T-cell (primary cell): ENCODE measurements around the gene RACGAP1. TPM values are rescaled to one million over a fixed set of nuclear protein-coding genes. Genes with fewer than 3 reads are reported as not detected.
"Not testable (repeated sequence)": the region's sequence is repeated elsewhere in the genome, so short reads cannot be mapped to it uniquely, and the experiment has no call there.

Experiments used
- ATAC-seq, 4 experiments: fragments of 200-7000 bp in 3 of 4; fragments of 150-1000 bp in 1 of 4; cut with Tn5 transposase; replicated peaks in 1 of 4; 1 replicate in 3 of 4; 2 replicates in 1 of 4; pipeline ENCODE4 v1.10.0; 2021; ENCODE audit warnings: moderate library complexity in 3 of 4, mild to moderate bottlenecking in 2 of 4, moderate number of reproducible peaks in 1 of 4
- CTCF ChIA-PET, 2 donors: fragments of 300-600 bp; sonication (Branson Sonifier 250); formaldehyde crosslinking; loops; one replicate each; lab custom pipeline; 2022; ENCODE audit warnings: antibody characterized with exemption in 2 of 2; lab: Charles Lee
- POLR2A ChIA-PET, 2 donors: fragments of 300-600 bp; sonication (Branson Sonifier 250); formaldehyde crosslinking; loops; one replicate each; lab custom pipeline; 2022; ENCODE audit warnings: antibody characterized with exemption in 2 of 2; lab: Charles Lee
- DNase-seq, 35 experiments: peaks; one replicate each; pipeline versions ENCODE4 v3.0.0 to v3.0.0-alpha.2; 2013 to 2023
- H3K27ac ChIP-seq: one replicate; pipeline ENCODE4 v1.5.1; 2013; ENCODE audit warnings: low read length
- H3K27me3 ChIP-seq, 2 experiments: replicated peaks in 1 of 2; 1 replicate in 1 of 2; 2 replicates in 1 of 2; pipeline versions ENCODE4 v1.6.1 to v1.7.0; 2013; ENCODE audit warnings: low read length in 1 of 2, mixed read lengths in 1 of 2; ENCODE audit not compliant: control insufficient read depth in 2 of 2, insufficient read depth in 2 of 2; ENCODE audit errors: extremely low read depth in 1 of 2
- H3K36me3 ChIP-seq, 2 donors: 1 replicate in 1 of 2; 2 replicates in 1 of 2; pipeline versions ENCODE4 v1.6.1 to v1.7.0; 2013; ENCODE audit warnings: low read length in 1 of 2; ENCODE audit not compliant: control insufficient read depth in 2 of 2, insufficient read depth in 1 of 2; ENCODE audit errors: extremely low read depth in 1 of 2
- H3K4me1 ChIP-seq, 2 experiments: 1 replicate in 1 of 2; 2 replicates in 1 of 2; pipeline versions ENCODE4 v1.6.1 to v1.7.0; 2013; ENCODE audit warnings: low read length in 2 of 2, mixed read lengths in 1 of 2; ENCODE audit not compliant: insufficient read depth in 2 of 2, control insufficient read depth in 1 of 2; ENCODE audit errors: extremely low read depth in 1 of 2
- H3K4me3 ChIP-seq, 2 donors: 1 replicate in 1 of 2; 2 replicates in 1 of 2; pipeline versions ENCODE4 v1.5.1 to v1.7.0; 2013; ENCODE audit warnings: mild to moderate bottlenecking in 2 of 2, low read length in 1 of 2, moderate library complexity in 1 of 2; ENCODE audit not compliant: control insufficient read depth in 1 of 2; ENCODE audit errors: extremely low read depth in 1 of 2
- H3K9me3 ChIP-seq: 2 replicates; pipeline ENCODE4 v1.7.0; 2013
- H3K27ac Mint-ChIP-seq, 2 donors: one replicate each; pipeline ENCODE4 v1.8.0; 2020 to 2021; ENCODE audit warnings: mild to moderate bottlenecking in 2 of 2, mixed read lengths in 2 of 2
- H3K27me3 Mint-ChIP-seq, 2 donors: one replicate each; pipeline ENCODE4 v1.8.0; 2021 to 2022; ENCODE audit warnings: mixed read lengths in 2 of 2
- H3K36me3 Mint-ChIP-seq: one replicate; pipeline ENCODE4 v1.8.0; 2021; ENCODE audit warnings: mixed read lengths
- H3K4me1 Mint-ChIP-seq, 3 donors: one replicate each; pipeline ENCODE4 v1.8.0; 2020 to 2022; ENCODE audit warnings: mixed read lengths in 3 of 3, mild to moderate bottlenecking in 1 of 3
- H3K4me3 Mint-ChIP-seq, 3 donors: one replicate each; pipeline ENCODE4 v1.8.0; 2020 to 2022; ENCODE audit warnings: mild to moderate bottlenecking in 3 of 3, mixed read lengths in 3 of 3, moderate library complexity in 3 of 3
- H3K9me3 Mint-ChIP-seq, 3 donors: one replicate each; pipeline ENCODE4 v1.8.0; 2020 to 2022; ENCODE audit warnings: mixed read lengths in 3 of 3
- WGBS: methylation state at CpG from one replicate; pipeline ENCODE4 v1.1.5; 2013; ENCODE audit warnings: missing lambda C conversion rate; ENCODE audit not compliant: insufficient coverage; 5-methylcytosine and 5-hydroxymethylcytosine counted together
- total RNA-seq, 35 experiments: library from RNA in 6 of 35; stranded (reverse) in 6 of 35; fragments of 120-200 nt in 1 of 35; gene quantifications; one replicate each; pipeline versions ENCODE4 v1.2.1 to v1.2.4 and lab custom pipeline; 2013 to 2026

Gene RACGAP1
- total RNA-seq, 5 donors from 2014 or later (not counting 1 experiment from before 2014, with no cell fraction given), result 5.5 to 14.8 (median 13.9) TPM

DNA sequence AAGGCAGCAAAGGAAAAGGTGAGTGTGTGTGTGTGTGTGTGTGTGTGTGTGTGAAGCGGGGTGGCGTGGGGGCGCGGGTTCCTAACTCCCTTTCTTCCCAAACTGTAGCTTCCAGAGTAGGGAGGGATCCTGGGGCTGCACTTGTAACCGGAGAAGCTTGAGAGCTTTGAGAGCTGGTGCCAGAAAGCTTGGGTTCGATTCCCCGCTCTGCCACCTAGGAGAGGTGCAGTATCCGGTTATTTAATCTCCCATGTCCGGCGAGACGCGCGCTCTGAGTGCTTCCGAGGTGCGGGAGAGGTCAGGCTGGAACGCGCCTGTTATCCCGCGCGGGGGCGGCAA lies 7.2 kb upstream of the RACGAP1 start:
- H3K27me3 Mint-ChIP-seq, result peaks cover 24 to 28% of the 10 kb centered on the region in 2 donors
- peaks cover 0 to 5% of the 10 kb centered on the region in 2 experiments for H3K4me1 ChIP-seq
- H3K9me3 ChIP-seq, result no peaks in the 10 kb centered on the region
- ATAC-seq (no peak), DNase-seq (no peak)
- WGBS, result 55% methylated on average over 4 of the region's 21 CpGs
- H3K4me3 ChIP-seq, result no peak overlapping the region
- no peak overlapping the region for H3K27ac ChIP-seq
- H3K4me3 Mint-ChIP-seq, result no peak overlapping the region
- ChIA-PET POLR2A (no interaction called here), CTCF (interaction anchor here in 1 of 2 donors (0.6 to 0.7 kb wide), 2 partner anchors 8 to 191 kb away, joined by 3 to 7 read pairs; no protein-coding TSS in a partner anchor)
- no peaks in the 10 kb centered on the region for H3K9me3 Mint-ChIP-seq
- peaks cover 0 to 21% of the 10 kb centered on the region in 2 experiments for H3K27me3 ChIP-seq
- no peaks in the 10 kb centered on the region for H3K36me3 Mint-ChIP-seq
- H3K27ac Mint-ChIP-seq, result no peak overlapping the region
- no peaks in the 10 kb centered on the region for H3K4me1 Mint-ChIP-seq
- H3K36me3 ChIP-seq, result no peaks in the 10 kb centered on the region

GRCh38 chr12:50030449-50030848 lies 5.2 kb upstream of the RACGAP1 start:
- H3K27ac Mint-ChIP-seq, H3K4me3 ChIP-seq, H3K9me3 ChIP-seq, DNase-seq, H3K36me3 Mint-ChIP-seq, H3K27ac ChIP-seq, H3K9me3 Mint-ChIP-seq, H3K4me1 Mint-ChIP-seq, ATAC-seq, H3K4me1 ChIP-seq, H3K4me3 Mint-ChIP-seq, H3K36me3 ChIP-seq: not testable (repeated sequence)
- 89% methylated on average over 5 of the region's 9 CpGs for WGBS
- CTCF ChIA-PET, result interaction anchor here (0.6 to 0.7 kb wide), 4 partner anchors 17 to 418 kb away, joined by 4 to 6 read pairs (median 4); no protein-coding TSS in a partner anchor
- POLR2A ChIA-PET, result interaction anchor here (0.6 kb wide), 2 partner anchors 8 to 941 kb away, joined by 5 to 9 read pairs; no protein-coding TSS in a partner anchor
- peaks cover 15 to 26% of the 10 kb centered on the region in 2 donors for H3K27me3 Mint-ChIP-seq
- H3K27me3 ChIP-seq, result peaks cover 0 to 21% of the 10 kb centered on the region in 2 experiments

DNA sequence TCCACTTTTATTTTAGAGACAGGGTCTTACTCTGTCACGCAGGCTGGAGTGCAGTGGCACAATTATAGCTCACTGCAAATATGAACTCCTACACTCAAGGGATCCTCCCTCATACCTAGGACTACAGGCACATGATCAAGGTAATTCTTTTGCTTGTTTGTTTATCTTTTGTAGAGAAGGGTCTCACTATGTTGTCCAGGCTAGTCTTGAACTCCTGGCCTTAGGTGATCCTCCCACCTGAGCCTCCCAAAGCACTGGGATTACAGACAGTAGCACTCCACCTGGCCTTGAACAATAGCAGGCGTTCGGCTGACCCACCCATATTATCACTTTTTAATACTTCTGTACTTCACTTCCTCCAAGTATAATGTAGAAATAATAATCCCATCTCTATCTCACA lies 1.4 kb upstream of the RACGAP1 start:
- H3K4me1 Mint-ChIP-seq, result peaks cover 17 to 22% (median 20%) of the 10 kb centered on the region in 3 donors
- Histone ChIP-seq H3K4me3 (no peak overlapping the region), H3K9me3 (no peaks in the 10 kb centered on the region), H3K4me1 (peaks cover 5 to 10% of the 10 kb centered on the region in 2 experiments), H3K36me3 (no peaks in the 10 kb centered on the region), H3K27ac (no peak overlapping the region), H3K27me3 (peaks cover 0 to 8% of the 10 kb centered on the region in 2 experiments)
- DNase-seq, result no peak
- ChIA-PET POLR2A (no interaction called here), CTCF (interaction anchor here in 1 of 2 donors (0.9 to 1.3 kb wide), 2 partner anchors 10 to 12 kb away, joined by 3 to 6 read pairs; no protein-coding TSS in a partner anchor)
- peaks cover 0 to 2% (median 0%) of the 10 kb centered on the region in 3 donors for H3K9me3 Mint-ChIP-seq
- H3K27ac Mint-ChIP-seq, result no peak overlapping the region
- no peak for ATAC-seq
- H3K36me3 Mint-ChIP-seq, result no peaks in the 10 kb centered on the region
- WGBS, result no CpG with 5 or more reads among the region's 3 CpGs
- peaks cover 4% of the 10 kb centered on the region in 2 donors for H3K27me3 Mint-ChIP-seq
- no peak overlapping the region for H3K4me3 Mint-ChIP-seq

DNA sequence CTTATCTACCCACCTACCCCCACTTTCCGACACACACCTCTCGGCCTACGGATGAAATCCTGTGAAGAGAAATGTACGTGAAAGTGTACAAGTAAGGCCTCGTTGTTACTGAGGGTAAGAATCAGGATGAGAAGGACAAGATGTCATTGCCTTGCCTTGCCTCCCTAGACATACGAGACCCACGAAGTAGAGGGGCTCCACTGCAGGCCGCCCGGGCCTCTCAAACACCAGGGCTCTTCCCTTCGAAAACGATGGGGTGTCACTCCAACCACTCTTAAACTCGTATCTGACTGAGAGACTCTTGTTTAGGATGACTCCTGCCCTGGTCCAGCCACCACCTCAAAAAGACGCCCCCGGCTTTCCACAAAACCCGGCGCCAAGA lies 498 bp downstream of the RACGAP1 start:
- Histone ChIP-seq H3K27me3 (no peaks in the 10 kb centered on the region), H3K4me3 (peak overlapping the region; percentile 65 to 78), H3K4me1 (peaks cover 5 to 10% of the 10 kb centered on the region in 2 experiments), H3K36me3 (no peaks in the 10 kb centered on the region), H3K27ac (peak overlapping the region; percentile 19), H3K9me3 (no peaks in the 10 kb centered on the region)
- peak overlapping the region; percentile 96 to 99 (median 98) for H3K4me3 Mint-ChIP-seq
- 0% methylated on average over 11 of the region's 16 CpGs for WGBS
- no peaks in the 10 kb centered on the region for H3K36me3 Mint-ChIP-seq
- CTCF ChIA-PET, result interaction anchor here (0.6 to 1.9 kb wide), 6 partner anchors 31 to 246 kb away, joined by 3 to 7 read pairs (median 5); partner anchors contain the start of gene COX14 (in 1 of the 2)
- peaks cover 17 to 22% (median 20%) of the 10 kb centered on the region in 3 donors for H3K4me1 Mint-ChIP-seq
- H3K27me3 Mint-ChIP-seq, result no peaks in the 10 kb centered on the region
- POLR2A ChIA-PET, result interaction anchor here in 1 of 2 donors (0.7 kb wide), 1 partner anchor 88 kb away, joined by 3 read pairs; no protein-coding TSS in a partner anchor
- peaks cover 0 to 2% (median 0%) of the 10 kb centered on the region in 3 donors for H3K9me3 Mint-ChIP-seq
- ATAC-seq (peak; percentile 9 to 21 (median 11)), DNase-seq (peak in 2 of 35 experiments; percentile 4 to 24)
- peak overlapping the region in 1 of 2 donors; percentile 95 for H3K27ac Mint-ChIP-seq

- peaks cover 0 to 2% (median 0%) of the 10 kb centered on the region in 3 donors for H3K9me3 Mint-ChIP-seq
- no peak for ATAC-seq
- H3K4me1 Mint-ChIP-seq, result peaks cover 17 to 22% (median 20%) of the 10 kb centered on the region in 3 donors
- DNase-seq, result no peak
- Histone ChIP-seq H3K9me3 (no peaks in the 10 kb centered on the region), H3K27me3 (no peaks in the 10 kb centered on the region), H3K27ac (no peak overlapping the region), H3K36me3 (no peaks in the 10 kb centered on the region), H3K4me3 (no peak overlapping the region), H3K4me1 (peaks cover 5 to 10% of the 10 kb centered on the region in 2 experiments)
- peak overlapping the region; percentile 96 to 99 (median 98) for H3K4me3 Mint-ChIP-seq
- no peaks in the 10 kb centered on the region for H3K27me3 Mint-ChIP-seq
- H3K36me3 Mint-ChIP-seq, result no peaks in the 10 kb centered on the region
- ChIA-PET CTCF (interaction anchor here (0.5 to 1.9 kb wide), 4 partner anchors 9 to 88 kb away, joined by 5 to 7 read pairs (median 6); partner anchors contain the start of gene COX14 (in 1 of the 2)), POLR2A (interaction anchor here in 1 of 2 donors (0.7 kb wide), 1 partner anchor 88 kb away, joined by 3 read pairs; no protein-coding TSS in a partner anchor)
- H3K27ac Mint-ChIP-seq, result no peak overlapping the region
- no CpG with 5 or more reads among the region's 8 CpGs for WGBS
Measured at GRCh38 chr12:50024227-50024626, 1.1 kb downstream of the RACGAP1 start.

DNA sequence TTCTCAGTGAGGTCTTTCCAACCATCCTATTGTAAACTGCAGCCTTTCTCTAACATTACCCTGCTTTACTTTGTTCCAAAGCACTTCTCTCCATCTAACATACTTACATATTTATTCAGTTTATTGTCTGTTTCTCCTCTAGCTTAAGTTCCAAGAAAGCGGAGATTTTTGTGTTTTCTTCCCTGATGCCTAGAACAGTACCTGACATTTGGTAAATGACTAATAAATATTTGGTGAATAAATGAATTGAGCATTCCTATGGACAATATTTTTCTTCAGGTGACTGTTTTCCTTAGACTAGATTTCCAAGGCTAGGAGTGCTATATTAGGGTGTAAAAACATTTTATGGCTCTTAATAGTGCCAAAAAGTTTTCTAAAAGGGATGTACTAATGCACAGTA lies 2.4 kb downstream of the RACGAP1 start:
- H3K27ac Mint-ChIP-seq, result no peak overlapping the region
- no peak overlapping the region for H3K4me3 Mint-ChIP-seq
- ATAC-seq (no peak), DNase-seq (no peak)
- Histone ChIP-seq H3K27me3 (no peaks in the 10 kb centered on the region), H3K36me3 (no peaks in the 10 kb centered on the region), H3K9me3 (no peaks in the 10 kb centered on the region), H3K27ac (no peak overlapping the region), H3K4me3 (no peak overlapping the region), H3K4me1 (peaks cover 5 to 10% of the 10 kb centered on the region in 2 experiments)
- H3K4me1 Mint-ChIP-seq, result peaks cover 17 to 22% (median 20%) of the 10 kb centered on the region in 3 donors
- no peaks in the 10 kb centered on the region for H3K27me3 Mint-ChIP-seq
- H3K9me3 Mint-ChIP-seq, result peaks cover 0 to 2% (median 0%) of the 10 kb centered on the region in 3 donors
- ChIA-PET CTCF (no interaction called here), POLR2A (no interaction called here)
- no peaks in the 10 kb centered on the region for H3K36me3 Mint-ChIP-seq
- WGBS, result no CpG with 5 or more reads among the region's 1 CpG
